ENCODE data around the gene ARHGEF38.

- TF ChIP-seq CTCF (IDR thresholded peaks at IDR 0.05; ENCODE audit: insufficient read depth, low read length) (no peak), POLR2AphosphoS5 (IDR thresholded peaks at IDR 0.05; ENCODE audit: low read depth) (no peak), GABPA (IDR thresholded peaks at IDR 0.05; ENCODE audit: low read depth) (no peak), REST (IDR thresholded peaks at IDR 0.05; ENCODE audit: insufficient replicate concordance, low read depth) (no peak), SPI1 (IDR thresholded peaks at IDR 0.05; ENCODE audit: borderline replicate concordance, low read depth) (no peak)
Measured at GRCh38 chr4:105661028-105661427, 108.6 kb downstream of the ARHGEF38 start.

Data from HL-60 (cell line).